ENCODE results near the gene CFAP161.
"Not testable (repeated sequence)": the region's sequence is repeated elsewhere in the genome, so short reads cannot be mapped to it uniquely, and the experiment has no call there.

The CFAP161 gene

DNA sequence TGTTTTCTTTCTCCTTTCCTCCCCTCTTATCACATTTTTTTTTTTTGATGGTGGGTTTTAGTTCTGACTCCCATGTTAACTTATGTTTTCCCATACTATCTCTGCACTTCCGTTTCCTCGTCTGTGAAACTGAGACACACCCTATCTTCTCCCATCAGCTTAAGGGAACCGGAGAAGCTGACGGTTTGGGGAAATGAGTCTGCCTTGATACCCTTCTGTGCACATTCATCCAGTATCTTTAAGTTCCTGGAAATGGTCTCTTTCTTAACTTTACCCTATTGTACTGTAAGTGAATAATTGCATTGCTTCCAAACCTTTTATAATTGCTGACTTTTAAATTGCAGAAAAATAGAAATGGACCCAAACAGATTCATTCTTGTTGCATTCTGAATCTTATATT is 26.2 kb upstream of the CFAP161 start:
- DNase-seq (ENCODE audit: low read depth): no peak

DNA sequence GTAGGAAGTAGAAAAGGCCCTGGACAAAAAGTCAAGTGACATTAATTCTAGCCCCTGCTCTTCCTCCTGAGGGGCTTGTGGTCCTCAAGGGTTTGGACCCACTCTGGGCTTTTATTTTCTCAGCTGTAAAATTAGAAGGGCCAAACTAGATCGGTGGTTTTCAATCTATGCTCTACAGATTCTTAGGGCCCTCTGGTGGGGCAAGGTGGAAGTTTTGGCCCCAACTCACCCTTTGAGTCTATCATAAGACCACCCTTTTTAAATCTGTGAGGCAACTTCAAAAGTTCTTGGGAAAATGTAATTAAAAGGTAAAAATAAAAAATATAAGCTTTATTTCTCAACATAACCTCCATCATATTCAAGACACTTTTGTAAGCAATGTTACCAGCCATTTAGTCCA is 25.6 kb upstream of the CFAP161 start:
- DNase-seq (ENCODE audit: low read depth): no peak

DNA sequence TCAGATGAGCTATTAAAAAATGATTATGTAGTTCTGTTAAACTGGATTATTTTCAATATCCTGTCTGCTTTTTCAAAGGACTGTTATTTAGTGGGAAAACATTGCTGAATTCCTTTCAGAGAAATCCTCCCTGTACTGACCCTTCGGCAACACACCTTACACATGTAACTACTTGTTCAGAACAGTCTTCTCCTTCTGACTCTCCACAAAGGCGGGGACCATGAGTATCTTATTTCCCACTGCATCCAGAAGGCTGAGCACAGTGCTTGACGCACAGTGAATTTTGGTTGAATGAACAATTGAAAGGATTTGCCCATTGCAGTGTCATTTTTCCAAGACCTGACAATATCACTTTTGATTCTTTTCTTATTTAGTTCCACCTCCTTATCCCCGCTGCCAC is 23.1 kb upstream of the CFAP161 start:
- no peak for DNase-seq (ENCODE audit: low read depth)

DNA sequence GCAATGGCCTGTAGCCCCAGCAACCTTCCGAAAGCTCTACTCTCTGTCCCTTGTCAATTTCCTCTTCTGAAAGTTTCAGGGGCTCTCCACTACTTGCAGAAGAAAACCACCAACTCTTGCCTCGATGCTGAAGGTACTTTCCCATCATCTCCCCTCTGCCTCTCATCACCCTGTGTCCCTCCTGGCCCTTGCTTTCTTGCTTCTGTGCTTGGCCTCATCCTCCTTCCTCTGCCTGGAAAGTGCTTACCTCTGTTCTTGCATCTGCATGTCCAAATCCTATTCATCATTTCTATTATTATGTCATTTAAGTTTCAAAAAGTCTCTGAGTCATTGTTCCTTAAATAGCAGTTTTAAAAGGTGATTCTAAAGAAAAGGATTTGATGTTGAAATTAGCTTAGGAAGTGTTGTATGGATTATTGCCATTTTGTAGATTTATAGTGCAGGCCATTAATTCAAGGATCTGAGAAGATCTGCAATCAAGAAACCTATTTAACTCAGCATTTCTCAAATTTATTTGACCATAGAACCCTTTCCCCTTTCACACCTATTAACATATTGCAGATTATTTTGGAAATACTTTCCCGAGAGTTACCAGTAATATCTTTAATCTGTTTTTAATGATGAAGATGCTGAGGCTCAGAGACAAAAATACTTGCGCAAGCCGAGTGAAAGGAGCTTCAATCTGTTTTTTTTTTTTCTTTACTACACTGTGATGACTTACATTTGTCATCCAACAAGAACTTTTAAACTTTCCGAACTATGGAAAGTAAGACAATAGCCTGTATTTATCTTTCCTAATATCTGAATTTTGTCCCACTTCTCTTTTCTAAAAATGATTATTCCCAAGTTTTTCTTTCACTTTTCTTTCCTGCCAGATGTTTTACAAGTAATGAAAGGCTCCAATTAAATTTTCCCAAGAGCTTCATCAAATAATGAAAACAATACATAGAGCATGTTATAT is 22.3 kb upstream of the CFAP161 start:
- DNase-seq (ENCODE audit: low read depth): no peak

DNA sequence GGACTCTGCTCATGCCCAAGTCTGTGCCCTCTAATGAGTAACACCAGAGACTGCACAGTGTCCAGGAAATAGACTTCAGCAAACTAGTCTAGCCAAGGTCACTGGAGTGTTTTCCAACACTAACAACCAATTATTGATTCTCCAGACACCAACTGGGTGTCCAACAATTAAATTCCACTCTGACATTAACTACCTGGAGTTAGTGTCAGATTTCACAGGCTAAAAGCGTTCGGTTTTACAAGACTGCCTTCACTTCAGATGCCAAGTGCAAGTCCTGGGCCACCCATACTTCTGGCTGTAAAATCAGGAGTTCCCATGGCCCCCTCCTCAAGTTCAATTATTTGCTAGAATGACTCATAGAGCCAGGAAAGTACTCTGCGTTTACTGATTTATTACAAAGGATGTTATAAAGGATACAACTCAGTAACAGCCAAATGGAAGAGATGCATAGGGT is 20.8 kb upstream of the CFAP161 start:
- DNase-seq (ENCODE audit: low read depth): no peak

DNA sequence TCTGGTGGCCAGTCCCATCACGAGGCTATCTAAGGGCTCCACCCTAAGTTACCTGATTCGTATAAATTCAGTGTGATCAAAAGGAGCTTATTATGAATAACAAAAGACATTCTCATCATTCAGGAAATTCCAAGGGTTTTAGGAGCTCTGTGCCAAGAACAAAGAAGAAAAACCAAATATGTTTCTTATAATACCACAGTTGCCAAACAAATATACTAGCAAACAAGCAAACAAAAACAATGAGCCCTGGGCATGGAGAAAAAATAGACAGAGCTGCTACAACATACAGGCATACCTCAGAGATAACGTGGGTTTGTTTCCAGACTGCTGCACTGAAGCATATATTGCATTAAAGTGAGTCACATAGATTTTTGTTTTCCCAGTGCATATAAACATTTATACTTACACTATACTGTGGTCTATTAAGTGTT is 20.2 kb upstream of the CFAP161 start:
- DNase-seq (ENCODE audit: low read depth): no peak

DNA sequence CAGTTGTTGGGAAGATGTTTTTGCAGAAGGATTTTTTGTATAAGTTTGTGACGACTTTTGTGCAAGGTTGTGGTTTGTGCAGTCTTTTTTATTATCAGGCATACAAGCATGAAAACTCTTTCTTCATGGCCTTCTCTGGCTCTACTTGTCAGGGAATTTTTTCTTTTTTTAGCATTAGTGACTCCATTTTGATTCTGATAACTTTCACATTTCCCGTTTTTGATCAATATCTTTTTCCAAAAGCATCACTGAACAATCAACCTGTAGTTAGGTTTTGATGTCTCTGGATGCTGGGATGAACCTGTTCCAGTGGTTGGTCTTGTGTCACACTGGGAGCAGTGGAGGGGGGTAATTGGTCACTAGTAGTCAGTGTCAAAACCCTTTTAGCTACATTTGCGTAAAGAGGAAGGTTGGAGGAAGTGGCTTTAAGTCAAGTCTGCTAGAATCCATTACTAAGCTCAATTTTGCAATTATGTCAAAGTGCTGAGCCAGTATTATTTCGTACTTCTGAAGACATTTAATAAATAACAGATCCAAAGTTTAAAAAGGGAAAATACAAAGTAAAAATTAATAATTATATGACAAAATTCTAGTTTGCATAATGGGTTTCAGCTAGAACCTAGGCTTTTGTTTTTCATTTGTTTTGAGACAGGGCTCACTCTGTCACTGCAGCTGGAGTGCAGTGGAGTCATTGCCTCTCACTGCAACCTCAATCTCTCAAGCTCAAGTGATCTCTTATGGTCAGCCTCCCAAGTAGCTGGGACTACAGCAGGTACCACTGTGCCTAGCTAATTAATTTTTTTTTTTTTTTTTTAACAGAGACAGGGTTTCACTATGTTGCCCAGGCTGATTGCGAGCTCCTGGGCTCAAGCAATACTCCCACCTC is 18.8 kb upstream of the CFAP161 start:
- no peak for DNase-seq (ENCODE audit: low read depth)

DNA sequence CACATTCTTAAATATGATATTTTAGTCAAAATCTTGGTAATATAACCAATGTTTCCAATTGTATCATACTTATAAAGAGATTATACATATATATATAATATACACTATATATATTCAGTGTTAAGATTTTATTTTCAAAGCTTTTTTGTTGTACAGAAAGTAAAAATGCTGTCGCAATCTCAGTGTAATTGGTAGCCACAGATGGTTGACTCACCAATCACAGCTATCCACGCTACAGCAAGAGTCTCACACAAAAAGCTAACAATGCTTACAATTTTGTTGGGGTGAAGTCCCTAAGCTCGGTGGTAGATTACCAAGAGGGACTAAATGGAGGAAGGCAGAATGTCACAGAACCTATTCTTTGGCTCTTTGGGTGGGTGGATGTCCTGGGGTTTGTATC is 16.9 kb upstream of the CFAP161 start:
- no peak for DNase-seq (ENCODE audit: low read depth)

DNA sequence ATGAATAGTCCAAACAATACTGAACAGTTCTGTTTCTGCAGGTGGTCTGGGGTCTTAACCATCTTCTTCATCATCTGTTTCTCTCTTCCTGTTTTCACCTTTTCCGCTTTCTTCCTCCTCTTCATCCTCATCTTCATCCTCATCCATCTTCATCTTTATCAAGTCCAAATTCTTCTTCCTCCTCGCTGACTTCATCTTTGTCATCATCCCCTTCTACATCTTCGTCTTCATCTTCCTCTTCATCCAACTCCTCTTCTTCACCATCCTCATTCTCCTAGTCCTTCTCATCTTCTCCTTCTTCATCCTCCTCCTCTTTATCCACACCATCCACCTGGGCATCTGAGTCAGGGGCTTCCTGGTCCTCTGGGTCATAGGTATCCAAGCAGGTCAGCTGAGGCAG is 16.5 kb upstream of the CFAP161 start:
- no peak for DNase-seq (ENCODE audit: low read depth)

DNA sequence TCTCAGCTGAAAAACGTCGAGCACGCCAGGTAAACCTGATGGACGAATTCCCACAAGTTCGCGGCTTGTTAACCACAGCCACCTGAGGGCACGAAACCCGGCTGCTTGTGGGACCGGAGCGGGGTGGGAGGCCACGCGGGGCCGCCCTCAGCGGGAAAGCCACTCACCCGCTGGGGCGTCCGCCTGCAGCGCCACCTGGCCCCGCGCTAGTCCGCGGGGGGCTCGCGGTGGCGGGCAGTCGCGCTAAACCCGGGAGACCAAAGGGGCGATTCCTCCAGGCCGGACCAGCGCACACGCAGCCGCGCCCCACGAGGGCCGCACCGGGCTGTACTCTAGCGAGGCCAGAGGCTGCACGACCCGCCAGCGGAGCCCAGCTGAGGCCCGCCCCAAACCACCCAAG is 15.7 kb upstream of the CFAP161 start:
- DNase-seq (ENCODE audit: low read depth): no peak

DNA sequence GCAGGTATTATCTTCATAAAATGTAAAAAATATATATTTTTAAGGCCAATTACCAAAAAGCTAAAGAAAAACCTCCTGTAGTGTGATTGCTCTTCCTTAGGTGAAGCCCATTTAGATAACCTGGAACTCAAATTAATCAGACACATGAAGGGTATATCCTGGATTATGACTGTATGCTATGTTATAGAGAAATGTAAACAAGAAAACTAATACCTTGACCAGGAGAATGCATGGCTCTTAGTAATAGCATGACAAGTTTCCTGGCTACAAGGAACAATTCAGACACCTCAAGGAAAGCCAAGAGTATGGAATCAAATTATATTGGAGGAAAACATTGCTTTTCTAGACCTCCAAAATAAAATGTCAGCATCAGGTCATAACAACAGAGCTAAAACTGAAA is 14.0 kb upstream of the CFAP161 start:
- no peak for DNase-seq (ENCODE audit: low read depth)

DNA sequence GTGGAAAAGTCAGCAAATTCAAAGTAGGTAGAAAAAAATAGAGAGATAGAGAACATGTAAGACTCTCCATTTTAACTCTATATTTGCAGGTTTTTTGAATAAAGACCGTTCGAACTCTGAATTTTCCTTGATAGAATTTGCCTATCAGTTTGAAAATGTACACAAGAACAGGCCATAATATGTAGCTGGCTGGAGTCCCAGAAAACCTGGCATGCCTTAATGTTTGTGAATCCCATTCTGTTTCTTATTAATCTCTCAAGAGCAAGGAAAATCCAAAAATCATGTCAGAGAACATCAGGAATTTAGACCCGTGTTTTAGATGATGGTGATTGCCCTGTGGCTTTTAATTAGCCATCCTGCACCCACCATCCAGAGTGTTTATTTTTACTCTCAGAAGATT is 7.2 kb upstream of the CFAP161 start:
- no peak for DNase-seq (ENCODE audit: low read depth)

DNA sequence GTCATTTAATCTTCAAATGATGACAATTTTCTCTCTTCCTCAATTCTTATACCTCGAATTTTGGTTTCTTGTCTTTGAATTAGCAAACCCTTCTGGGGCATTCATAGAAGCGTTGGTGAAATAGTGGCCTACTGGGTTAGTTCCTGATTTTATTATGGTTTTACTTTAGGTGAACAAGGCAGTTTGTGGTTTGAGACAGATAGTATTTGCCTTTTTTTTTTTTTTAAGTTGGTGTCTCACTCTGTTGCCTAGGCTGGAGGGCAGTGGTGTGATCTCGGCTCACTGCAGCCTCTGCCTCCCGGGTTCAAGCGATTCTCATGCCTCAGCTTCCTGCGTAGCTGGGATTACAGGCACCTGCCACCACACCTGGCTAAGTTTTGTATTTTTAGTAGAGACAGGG is 7.4 kb downstream of the CFAP161 start:
- not testable (repeated sequence) for DNase-seq (ENCODE audit: low read depth)

DNA sequence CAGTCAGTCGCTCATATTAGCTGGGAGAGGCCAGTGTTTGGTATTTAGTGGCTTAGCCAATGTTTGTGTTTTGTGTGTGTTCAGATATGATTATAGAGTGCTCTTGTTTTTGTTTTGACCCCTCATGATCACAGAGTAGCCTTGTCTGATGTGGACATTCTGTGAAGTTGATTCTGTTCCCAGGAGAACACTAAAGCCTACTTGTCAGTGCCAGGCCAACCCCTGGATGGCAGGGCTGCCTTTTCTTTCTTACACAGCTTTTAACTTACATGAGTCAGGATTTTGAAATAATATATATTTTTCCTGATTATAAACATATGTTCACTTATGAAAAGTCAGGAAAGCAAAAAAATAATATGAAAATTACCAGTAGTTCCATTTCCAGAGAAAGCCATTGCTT is 11.9 kb downstream of the CFAP161 start:
- DNase-seq (ENCODE audit: low read depth): no peak

DNA sequence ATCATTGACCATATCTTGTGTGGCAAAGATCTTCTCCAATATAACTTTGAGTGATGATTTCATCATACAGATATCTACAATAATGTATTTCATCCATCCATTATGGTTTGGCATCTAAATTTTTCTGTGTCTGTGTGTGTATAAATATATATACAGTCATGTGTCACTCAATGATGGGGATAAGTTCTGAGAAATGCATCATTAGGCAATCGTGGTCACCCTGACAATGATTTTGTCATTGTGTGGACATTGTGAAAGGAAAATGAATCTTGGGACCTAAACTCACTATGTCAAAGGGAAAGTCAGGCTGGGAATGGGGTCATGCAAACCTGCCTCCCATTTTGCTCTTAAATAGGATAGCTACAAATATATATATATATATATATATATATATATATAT is 12.4 kb downstream of the CFAP161 start:
- no peak for DNase-seq (ENCODE audit: low read depth)

DNA sequence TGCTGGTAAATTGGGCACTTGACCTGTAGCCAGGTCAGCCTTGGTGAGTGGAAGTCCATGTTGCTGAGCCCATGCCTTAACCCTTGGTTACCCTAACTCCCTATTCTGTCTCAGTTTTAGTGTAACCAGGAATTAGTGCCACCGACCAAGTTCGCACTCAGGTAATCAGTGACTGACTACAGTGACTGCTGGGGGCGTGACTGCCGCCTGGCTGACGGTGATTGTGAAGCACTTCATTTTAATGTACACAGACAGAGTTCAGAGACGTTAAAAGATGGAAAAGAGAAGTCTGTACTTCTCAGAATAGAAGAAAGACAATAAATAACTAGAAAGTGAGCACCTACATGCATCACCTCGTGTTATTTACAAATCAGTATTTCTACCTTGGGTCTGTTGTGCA is 17.3 kb downstream of the CFAP161 start:
- DNase-seq (ENCODE audit: low read depth): no peak

DNA sequence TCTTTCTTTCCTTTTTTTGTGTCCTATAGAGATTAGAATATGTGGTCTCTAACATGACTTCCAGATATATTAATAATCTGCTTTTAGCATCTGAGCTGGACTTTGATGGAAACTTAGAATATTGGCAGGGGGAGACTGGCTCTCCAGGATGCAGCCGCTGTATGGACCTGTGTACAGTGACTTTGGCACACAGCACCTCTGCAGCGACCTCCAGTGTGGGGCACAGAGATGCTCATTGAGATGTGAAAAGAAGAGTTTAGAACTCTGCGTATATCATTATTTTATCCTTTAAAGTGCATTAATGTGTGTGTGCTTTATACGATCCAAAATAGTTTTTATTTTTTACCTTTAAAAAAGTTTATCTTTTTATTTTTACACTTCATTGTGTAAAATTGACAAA is 18.3 kb downstream of the CFAP161 start:
- DNase-seq (ENCODE audit: low read depth): no peak

DNA sequence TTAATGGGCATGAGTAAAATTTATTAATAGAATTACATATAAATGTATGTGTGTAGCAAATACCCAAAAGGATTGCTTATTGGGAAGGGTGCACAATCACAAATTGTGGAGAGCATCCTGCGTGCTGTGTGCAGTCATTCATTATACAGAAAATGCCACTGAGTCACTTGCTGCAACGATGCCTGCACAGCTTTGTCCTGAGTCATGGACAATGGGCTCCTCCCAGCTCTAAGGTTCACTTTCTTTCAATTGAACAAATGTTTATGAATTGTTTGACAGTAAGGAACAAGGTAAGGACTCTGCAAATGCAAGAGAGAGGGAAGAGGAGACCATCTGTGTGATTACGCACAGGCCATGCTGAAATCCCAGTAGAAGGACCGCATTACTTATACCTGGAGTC is 18.7 kb downstream of the CFAP161 start:
- DNase-seq (ENCODE audit: low read depth): no peak

DNA sequence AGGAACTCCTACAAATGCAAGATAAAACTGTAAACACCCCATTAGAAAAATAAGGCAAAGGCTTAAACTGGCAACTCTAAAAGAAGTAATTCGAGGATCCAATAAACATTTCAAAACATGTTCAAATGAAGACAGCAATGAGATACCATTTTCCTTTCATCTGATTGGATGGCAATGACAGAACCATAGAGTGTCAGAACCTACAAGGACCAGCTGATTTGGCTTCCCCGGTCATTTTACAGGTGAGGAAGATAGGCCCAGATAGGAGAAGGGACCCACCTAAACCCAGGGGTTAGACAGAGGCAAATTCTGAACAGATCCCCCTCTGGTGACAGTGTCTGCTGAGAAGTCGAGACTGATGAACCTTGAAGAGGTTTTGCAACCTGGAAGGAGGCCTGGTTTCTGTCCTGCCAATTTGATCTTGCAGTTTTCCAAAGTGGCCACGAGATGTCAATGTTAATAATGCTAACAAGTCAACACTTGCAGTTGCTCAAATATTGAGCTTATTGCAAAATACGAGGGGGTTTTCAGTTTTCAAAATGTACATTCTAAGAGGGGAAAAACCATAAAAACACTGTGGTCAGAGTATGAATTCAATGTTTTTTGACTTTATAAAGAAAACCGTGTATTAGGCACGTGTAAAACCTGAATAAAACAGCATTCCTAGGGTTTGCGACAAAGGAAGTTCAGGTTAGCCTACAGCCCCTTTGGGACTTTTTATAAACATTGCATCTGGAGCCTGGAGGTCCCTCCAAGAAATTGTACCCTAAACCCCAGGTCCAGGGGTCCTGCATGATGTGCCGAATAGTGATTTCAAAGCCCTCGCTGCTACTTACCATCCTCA is 21.5 kb downstream of the CFAP161 start:
- no peak for DNase-seq (ENCODE audit: low read depth)

DNA sequence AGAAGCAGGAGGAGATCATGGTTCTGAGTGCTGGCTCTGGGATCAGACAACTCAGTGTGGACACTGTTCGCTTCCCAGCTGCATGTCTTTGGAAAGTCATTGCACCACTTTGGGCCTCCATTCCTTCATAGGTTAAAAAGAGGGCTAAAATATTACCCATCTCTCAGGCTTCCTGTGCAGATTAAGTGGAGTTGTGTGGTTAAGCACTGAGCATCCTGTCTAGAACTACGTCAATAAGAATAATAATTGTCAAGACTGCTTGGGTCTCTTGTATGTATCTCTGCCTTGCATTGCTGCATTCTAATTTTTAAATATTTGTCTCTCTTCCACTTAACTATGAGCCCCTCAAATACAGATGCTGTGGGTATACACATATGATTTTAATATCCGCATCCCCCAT is 22.3 kb downstream of the CFAP161 start:
- DNase-seq (ENCODE audit: low read depth): no peak

DNA sequence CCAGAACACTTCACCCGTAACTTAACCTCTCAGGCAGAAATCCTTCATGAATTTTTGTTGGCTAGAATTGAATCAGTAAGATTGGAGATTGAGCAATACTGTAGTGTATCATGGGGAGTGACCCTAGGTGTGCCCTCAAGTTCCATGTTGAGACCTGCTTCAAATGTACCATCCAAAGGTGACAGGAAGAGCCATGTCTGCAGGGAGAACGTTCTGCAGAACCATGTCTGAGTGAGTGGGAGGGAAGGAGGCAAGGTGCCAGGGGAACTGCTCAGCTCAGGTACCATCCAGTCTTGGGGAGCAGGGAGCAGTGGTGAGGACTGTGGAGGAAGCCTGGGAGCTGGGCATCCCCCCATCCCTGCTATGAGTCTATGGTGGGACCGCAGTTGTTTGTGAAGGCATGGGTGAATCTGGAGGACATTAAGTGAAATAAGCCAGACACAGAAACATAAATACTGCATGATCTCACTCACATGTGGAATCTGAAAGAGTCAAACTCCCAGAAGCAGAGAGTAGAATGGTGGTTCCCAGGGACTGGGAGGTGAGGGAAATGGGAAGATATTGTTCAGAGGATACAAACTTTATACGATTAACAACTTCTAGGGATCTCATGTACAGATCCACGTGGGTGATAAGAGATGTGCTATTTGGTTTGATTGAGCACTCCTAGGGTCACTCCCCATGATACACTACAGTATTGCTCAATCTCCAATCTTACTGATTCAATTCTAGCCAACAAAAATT is 23.3 kb downstream of the CFAP161 start:
- DNase-seq (ENCODE audit: low read depth): no peak

DNA sequence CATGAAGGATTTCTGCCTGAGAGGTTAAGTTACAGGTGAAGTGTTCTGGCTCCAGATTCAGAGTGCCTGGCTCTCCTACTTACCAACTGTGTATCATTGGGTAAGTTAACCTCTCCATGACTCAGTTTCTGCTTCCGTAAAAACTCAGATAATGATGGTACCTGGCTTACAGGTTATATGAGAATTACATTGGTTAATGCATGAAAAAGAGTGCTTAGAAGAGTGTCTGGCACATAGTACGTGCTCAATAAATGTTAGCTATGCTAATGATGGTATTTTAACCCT is 23.8 kb downstream of the CFAP161 start:
- no peak for DNase-seq (ENCODE audit: low read depth)

Data from activated T-helper 1 cell treated with Interleukin-2 at 50 U/mL for 16 hours (primary cell).